H1 (cell line): ENCODE results near the gene DLGAP3. TPM values are rescaled to one million over a fixed set of nuclear protein-coding genes. Genes with fewer than 3 reads are reported as not detected.

Experiments
- CTCF ChIA-PET: fragments of 300-600 bp; sonication (Branson Sonifier 250); formaldehyde crosslinking; loops from one replicate; lab custom pipeline; 2021; ENCODE audit not compliant: partially characterized antibody; lab: Charles Lee
- POLR2A ChIA-PET: fragments of 300-600 bp; sonication (Branson Sonifier 250); formaldehyde crosslinking; loops from one replicate; lab custom pipeline; 2021; ENCODE audit warnings: inconsistent platforms; ENCODE audit not compliant: partially characterized antibody; lab: Charles Lee
- DNase-seq, 2 experiments: peaks; one replicate each; pipeline versions ENCODE4 v3.0.0 to v3.0.0-alpha.2; 2010 to 2022; ENCODE audit warnings: low spot score in 2 of 2, low read depth in 1 of 2, mixed read lengths in 1 of 2
- FAIRE-seq: peaks from 2 replicates; lab custom pipeline; 2011; peaks lifted over from hg19 to GRCh38; lab: Jason Lieb, UNC
- H2AFZ ChIP-seq: 2 replicates; pipeline ENCODE4 v1.8.1; 2012; ENCODE audit warnings: low read length, inconsistent platforms
- H2AK5ac ChIP-seq: 2 replicates; pipeline ENCODE4 v1.6.1; 2013; ENCODE audit warnings: low read depth, low read length
- H2BK120ac ChIP-seq: replicated peaks from 2 replicates; pipeline ENCODE3; 2013; ENCODE audit warnings: low read depth, low read length, inconsistent platforms
- H2BK12ac ChIP-seq: 2 replicates; pipeline ENCODE4 v1.6.1; 2013; ENCODE audit warnings: low read depth, low read length
- H2BK15ac ChIP-seq: 2 replicates; pipeline ENCODE4 v1.6.1; 2013; ENCODE audit warnings: low read length
- H2BK20ac ChIP-seq: 2 replicates; pipeline ENCODE4 v1.6.1; 2013; ENCODE audit warnings: low read length
- H2BK5ac ChIP-seq: 2 replicates; pipeline ENCODE4 v1.6.1; 2013; ENCODE audit warnings: low read depth, low read length
- H3K14ac ChIP-seq: 2 replicates; pipeline ENCODE4 v1.6.1; 2013; ENCODE audit warnings: inconsistent platforms; ENCODE audit not compliant: insufficient read length
- H3K18ac ChIP-seq: 2 replicates; pipeline ENCODE4 v1.6.1; 2013; ENCODE audit warnings: low read length; ENCODE audit errors: extremely low read depth
- H3K23ac ChIP-seq: 2 replicates; pipeline ENCODE4 v1.6.1; 2013; ENCODE audit warnings: inconsistent platforms; ENCODE audit not compliant: insufficient read length
- H3K23me2 ChIP-seq: 2 replicates; pipeline ENCODE4 v1.6.1; 2013; ENCODE audit warnings: low read depth, low read length
- H3K27ac ChIP-seq: 2 replicates; pipeline ENCODE4 v1.6.1; 2011; ENCODE audit warnings: low read depth, low read length, inconsistent platforms
- H3K27me3 ChIP-seq, 4 experiments: replicated peaks in 1 of 4; 1 replicate in 1 of 4; 2 replicates in 3 of 4; pipeline versions ENCODE4 v1.6.1 to v1.8.1; 2011 to 2013; ENCODE audit warnings: low read length in 3 of 4, mild to moderate bottlenecking in 3 of 4, inconsistent platforms in 2 of 4, mixed read lengths in 2 of 4, moderate library complexity in 1 of 4; ENCODE audit not compliant: control insufficient read depth in 3 of 4, insufficient read depth in 3 of 4; ENCODE audit errors: extremely low read depth in 1 of 4
- H3K36me3 ChIP-seq, 4 experiments: 2 replicates each; pipeline versions ENCODE4 v1.6.1 to v1.8.1; 2011 to 2013; ENCODE audit warnings: mild to moderate bottlenecking in 4 of 4, low read length in 3 of 4, moderate library complexity in 2 of 4, control low read depth in 1 of 4, inconsistent platforms in 1 of 4; ENCODE audit not compliant: insufficient read depth in 4 of 4, control insufficient read depth in 2 of 4
- H3K4ac ChIP-seq: replicated peaks from 2 replicates; pipeline ENCODE3; 2013; ENCODE audit warnings: low read length, low read depth, mixed read lengths, inconsistent platforms; ENCODE audit not compliant: insufficient read length
- H3K4me1 ChIP-seq, 4 experiments: replicated peaks in 1 of 4; 1 replicate in 1 of 4; 2 replicates in 3 of 4; pipeline versions ENCODE4 v1.6.1 to v1.8.1; 2011 to 2013; ENCODE audit warnings: low read length in 3 of 4, inconsistent platforms in 2 of 4, mixed read lengths in 1 of 4; ENCODE audit not compliant: insufficient read depth in 4 of 4, control insufficient read depth in 3 of 4
- H3K4me2 ChIP-seq, 2 experiments: 2 replicates each; pipeline versions ENCODE4 v1.6.1 to v1.8.1; 2011 to 2013; ENCODE audit warnings: low read depth in 2 of 2, low read length in 2 of 2, control low read depth in 1 of 2, inconsistent platforms in 1 of 2, mild to moderate bottlenecking in 1 of 2; ENCODE audit not compliant: insufficient read depth in 1 of 2
- H3K4me3 ChIP-seq, 4 experiments: fragments of 200-600, 300-600 bp in 1 of 4; sonication (generic), shearing (Covaris generic), sonication (Bioruptor Twin) in 1 of 4; 2 replicates each; pipeline versions ENCODE4 v1.5.1 to v1.8.1; 2011 to 2016; ENCODE audit warnings: low read length in 4 of 4, low read depth in 3 of 4, control low read depth in 2 of 4, inconsistent platforms in 2 of 4, mild to moderate bottlenecking in 2 of 4, mixed read lengths in 1 of 4, moderate library complexity in 1 of 4; ENCODE audit not compliant: insufficient read depth in 2 of 4; ENCODE audit errors: extremely low read depth in 1 of 4
- H3K56ac ChIP-seq: replicated peaks from 2 replicates; pipeline ENCODE3; 2013; ENCODE audit warnings: low read depth, mild to moderate bottlenecking, mixed read lengths, low read length, inconsistent platforms; ENCODE audit not compliant: insufficient read length
- H3K79me1 ChIP-seq: 2 replicates; pipeline ENCODE4 v1.6.1; 2013; ENCODE audit warnings: low read depth, low read length, control low read depth
- H3K79me2 ChIP-seq, 2 experiments: 2 replicates each; pipeline versions ENCODE4 v1.6.1 to v1.8.1; 2012 to 2013; ENCODE audit warnings: low read length in 2 of 2, mild to moderate bottlenecking in 2 of 2, inconsistent platforms in 1 of 2; ENCODE audit not compliant: insufficient read depth in 2 of 2, control insufficient read depth in 1 of 2
- H3K9ac ChIP-seq, 4 experiments: replicated peaks in 1 of 4; 1 replicate in 1 of 4; 2 replicates in 3 of 4; pipeline versions ENCODE4 v1.6.1 to v1.8.1; 2011 to 2013; ENCODE audit warnings: low read depth in 3 of 4, low read length in 3 of 4, control low read depth in 2 of 4, mild to moderate bottlenecking in 2 of 4, moderate library complexity in 2 of 4, inconsistent platforms in 1 of 4; ENCODE audit errors: extremely low read depth in 1 of 4
- H3K9me3 ChIP-seq, 2 experiments: 2 replicates each; pipeline versions ENCODE4 v1.6.1 to v1.8.1; 2012 to 2013; ENCODE audit warnings: mild to moderate bottlenecking in 2 of 2, moderate library complexity in 2 of 2, control low read depth in 1 of 2, inconsistent platforms in 1 of 2, low read depth in 1 of 2, low read length in 1 of 2, mixed read lengths in 1 of 2; ENCODE audit not compliant: insufficient read depth in 2 of 2
- H4K20me1 ChIP-seq, 2 experiments: replicated peaks in 1 of 2; 2 replicates each; pipeline versions ENCODE3 to v1.8.1; 2011 to 2013; ENCODE audit warnings: inconsistent platforms in 2 of 2, low read length in 2 of 2, mild to moderate bottlenecking in 1 of 2; ENCODE audit not compliant: insufficient read depth in 2 of 2, control insufficient read depth in 1 of 2
- H4K5ac ChIP-seq: 2 replicates; pipeline ENCODE4 v1.6.1; 2013; ENCODE audit warnings: low read length, low read depth, mixed read lengths, inconsistent platforms; ENCODE audit not compliant: insufficient read length
- H4K8ac ChIP-seq: 2 replicates; pipeline ENCODE4 v1.8.0; 2013; ENCODE audit warnings: mild to moderate bottlenecking, moderate library complexity, low read length, inconsistent platforms; ENCODE audit not compliant: insufficient read depth; ENCODE audit errors: extremely low read depth
- H4K91ac ChIP-seq: replicated peaks from 2 replicates; pipeline ENCODE3; 2013; ENCODE audit warnings: low read length, mixed read lengths, inconsistent platforms; ENCODE audit not compliant: insufficient read length
- BACH1 ChIP-seq: IDR thresholded peaks from 2 replicates; pipeline ENCODE4 v1.6.1; 2012; ENCODE audit warnings: low read length, improper control_type of control experiment
- BRCA1 ChIP-seq: IDR thresholded peaks from 2 replicates; pipeline ENCODE4 v1.6.1; 2012; ENCODE audit warnings: low read depth, low read length, improper control_type of control experiment
- E2F6 ChIP-seq: IDR thresholded peaks from 2 replicates; pipeline ENCODE4 v1.6.1; 2012; ENCODE audit warnings: inconsistent platforms
- GABPA ChIP-seq: IDR thresholded peaks from 2 replicates; pipeline ENCODE4 v1.6.1; 2011; ENCODE audit warnings: mild to moderate bottlenecking, low read length, moderate library complexity, borderline replicate concordance; ENCODE audit not compliant: insufficient read depth
- GTF2F1 ChIP-seq: IDR thresholded peaks from 2 replicates; pipeline ENCODE4 v1.6.1; 2012; ENCODE audit warnings: low read depth, low read length, improper control_type of control experiment, borderline replicate concordance
- HDAC2 ChIP-seq, 2 experiments: fragments of 300-600 bp in 1 of 2; sonication (generic) in 1 of 2; IDR thresholded peaks; 2 replicates each; pipeline ENCODE4 v1.6.1; 2011 to 2012; ENCODE audit warnings: low read depth in 2 of 2, low read length in 2 of 2, mild to moderate bottlenecking in 2 of 2, moderate library complexity in 2 of 2, borderline replicate concordance in 1 of 2, inconsistent platforms in 1 of 2
- KDM1A ChIP-seq: fragments of 200-600, 300-600 bp; sonication (generic); IDR thresholded peaks from 2 replicates; pipeline ENCODE4 v1.7.1; 2016; ENCODE audit warnings: mild to moderate bottlenecking, low read length, borderline replicate concordance
- NRF1 ChIP-seq: IDR thresholded peaks from 2 replicates; pipeline ENCODE4 v1.6.1; 2011; ENCODE audit warnings: mild to moderate bottlenecking, low read depth, low read length, improper control_type of control experiment
- SP4 ChIP-seq: IDR thresholded peaks from 2 replicates; pipeline ENCODE4 v1.6.1; 2012; ENCODE audit warnings: low read length, inconsistent platforms
- SUZ12 ChIP-seq: fragments of 200-600 bp; sonication (generic); IDR thresholded peaks from 2 replicates; pipeline ENCODE4 v1.6.1; 2012; ENCODE audit warnings: mild to moderate bottlenecking, inconsistent platforms, low read length, moderate library complexity, mixed read lengths
- TBP ChIP-seq: IDR thresholded peaks from 2 replicates; pipeline ENCODE4 v1.6.1; 2011; ENCODE audit warnings: low read depth, low read length, improper control_type of control experiment
- WGBS, 2 experiments: shearing (Covaris generic) in 1 of 2; methylation state at CpG; one replicate each; pipeline versions ENCODE4 v1.1.6 to v1.1.7; 2013 to 2015; ENCODE audit warnings: low lambda C conversion rate in 2 of 2, mixed read lengths in 2 of 2, inconsistent platforms in 1 of 2, low coverage in 1 of 2, missing lambda C conversion rate in 1 of 2; ENCODE audit not compliant: insufficient replicate concordance in 2 of 2, insufficient coverage in 1 of 2, insufficient read length in 1 of 2; ENCODE audit errors: extremely low coverage in 1 of 2, missing lambda C conversion rate in 1 of 2; 5-methylcytosine and 5-hydroxymethylcytosine counted together
- polyA plus RNA-seq, 7 experiments: library from polyadenylated mRNA; depleted of rRNA in 3 of 7; stranded (reverse) in 5 of 7; unstranded in 2 of 7; fragments of >200 nt in 5 of 7; fragments of 200-250 nt in 2 of 7; gene quantifications; 1 replicate in 5 of 7; 2 replicates in 1 of 7; 4 replicates in 1 of 7; pipeline versions ENCODE4 v1.2.1 to v1.2.3, GENCODE V29; 2011 to 2013; ENCODE audit warnings: missing spikeins in 2 of 7, mixed read lengths in 2 of 7
- total RNA-seq: library from RNA; stranded (reverse); fragmentation: NEBNext Ultra II Directional; extraction: Animal tissue kit (Norgen Biotek cat#: 25700); gene quantifications from 2 replicates; pipeline ENCODE4 v1.2.1, GENCODE V29; 2021
- TF ChIP-seq, protein P1 (sequence below): IDR thresholded peaks from 2 replicates; pipeline ENCODE4 v1.6.1; 2012; ENCODE audit warnings: low read length, inconsistent platforms

The DLGAP3 gene
- total and polyA plus RNA-seq, 2 of the 8 experiments (the other 6 are each of a cell fraction or from before 2014, with no cell fraction given) = 3.8 to 13.2 TPM

DNA sequence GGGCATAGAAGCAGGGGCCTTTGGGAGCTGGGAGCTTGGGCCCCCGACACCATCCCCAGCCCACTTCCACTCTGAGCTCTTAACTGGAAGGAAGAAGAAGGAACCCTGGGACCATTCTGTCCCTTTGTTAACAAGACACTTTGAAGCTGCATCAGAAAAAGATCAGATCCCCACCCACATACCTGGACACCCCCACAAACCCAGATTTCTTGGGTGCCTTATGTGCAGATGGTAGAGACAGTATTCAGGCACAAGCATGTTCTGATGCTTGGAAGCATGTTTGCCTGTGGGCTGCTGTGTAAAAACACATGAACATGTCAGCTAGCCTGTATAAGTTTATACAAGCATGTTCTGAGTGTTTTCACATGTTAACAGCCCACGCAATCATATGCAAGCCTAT, 3.7 kb downstream of the DLGAP3 start:
- CTCF ChIA-PET = interaction anchor here (0.7 to 3.9 kb wide), 11 partner anchors 49 to 1518 kb away, joined by 3 to 18 read pairs (median 4); partner anchors contain the start of gene SMIM12
- Histone ChIP-seq H4K20me1 (peaks cover 8 to 16% of the 10 kb centered on the region in 2 experiments), H2BK120ac (no peak overlapping the region), H3K4me2 (no peak overlapping the region), H3K9ac (no peak overlapping the region), H3K56ac (no peak overlapping the region), H2BK20ac (no peak overlapping the region), H4K8ac (no peak overlapping the region), H3K36me3 (no peaks in the 10 kb centered on the region), H3K4ac (no peak overlapping the region), H3K27me3 (peaks cover 0 to 23% (median 17%) of the 10 kb centered on the region in 4 experiments; a peak in 6 of 7 replicates), H3K23ac (no peak overlapping the region), H4K5ac (no peak overlapping the region), H3K18ac (no peak overlapping the region), H3K79me2 (no peaks in the 10 kb centered on the region), H2AFZ (no peak overlapping the region), H2BK12ac (no peak overlapping the region), H3K23me2 (peaks cover 12% of the 10 kb centered on the region), H3K4me3 (no peak overlapping the region), H3K14ac (no peak overlapping the region), H3K79me1 (no peaks in the 10 kb centered on the region), H4K91ac (no peak overlapping the region), H3K27ac (no peak overlapping the region), H2BK15ac (no peak overlapping the region), H3K9me3 (no peaks in the 10 kb centered on the region), H2AK5ac (no peak overlapping the region), H2BK5ac (no peak overlapping the region), H3K4me1 (peaks cover 8 to 18% (median 12%) of the 10 kb centered on the region in 4 experiments)
- FAIRE-seq = no peak
- POLR2A ChIA-PET = interaction anchor here (0.8 to 1.4 kb wide), 2 partner anchors 11 to 45 kb away, joined by 3 read pairs; no protein-coding TSS in a partner anchor
- 88% methylated on average over 2 of the region's 2 CpGs; no CpG with 5 or more reads in 1 of the 2 experiments for WGBS, 2 experiments
- no peak for DNase-seq
- no peak for TF ChIP-seq NRF1
- TF ChIP-seq KDM1A = no peak
- no peak for TF ChIP-seq TBP
- no peak for TF ChIP-seq BRCA1
- TF ChIP-seq SUZ12 = no peak
- no peak for TF ChIP-seq SP4
- no peak for TF ChIP-seq HDAC2 (IDR thresholded peaks at IDR 0.05; ENCODE audit: borderline replicate concordance in 1 of 2, low read depth in 2 of 2, low read length in 2 of 2)
- TF ChIP-seq GTF2F1 = no peak
- no peak for TF ChIP-seq GABPA
- TF ChIP-seq, protein P1, sequence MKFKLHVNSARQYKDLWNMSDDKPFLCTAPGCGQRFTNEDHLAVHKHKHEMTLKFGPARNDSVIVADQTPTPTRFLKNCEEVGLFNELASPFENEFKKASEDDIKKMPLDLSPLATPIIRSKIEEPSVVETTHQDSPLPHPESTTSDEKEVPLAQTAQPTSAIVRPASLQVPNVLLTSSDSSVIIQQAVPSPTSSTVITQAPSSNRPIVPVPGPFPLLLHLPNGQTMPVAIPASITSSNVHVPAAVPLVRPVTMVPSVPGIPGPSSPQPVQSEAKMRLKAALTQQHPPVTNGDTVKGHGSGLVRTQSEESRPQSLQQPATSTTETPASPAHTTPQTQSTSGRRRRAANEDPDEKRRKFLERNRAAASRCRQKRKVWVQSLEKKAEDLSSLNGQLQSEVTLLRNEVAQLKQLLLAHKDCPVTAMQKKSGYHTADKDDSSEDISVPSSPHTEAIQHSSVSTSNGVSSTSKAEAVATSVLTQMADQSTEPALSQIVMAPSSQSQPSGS = no peak
- TF ChIP-seq E2F6 = no peak
- no peak for TF ChIP-seq BACH1
